ENCODE results near the gene PPP4R1.

- TF ChIP-seq CTCF (IDR thresholded peaks at IDR 0.05) (no peak), TAF1 (IDR thresholded peaks at IDR 0.05; ENCODE audit: borderline replicate concordance, low read depth, low read length) (no peak), REST (IDR thresholded peaks at IDR 0.05; ENCODE audit: low read depth, low read length) (no peak), POLR2AphosphoS5 (IDR thresholded peaks at IDR 0.05; ENCODE audit: low read depth, low read length) (no peak), EP300 (IDR thresholded peaks at IDR 0.05; ENCODE audit: borderline replicate concordance in 1 of 2, low read depth in 1 of 2, low read length in 1 of 2) (no peak), MAX (IDR thresholded peaks at IDR 0.05; ENCODE audit: low read depth) (no peak), NRF1 (IDR thresholded peaks at IDR 0.05; ENCODE audit: low read depth, low read length) (no peak), RCOR1 (IDR thresholded peaks at IDR 0.05; ENCODE audit: low read length) (no peak), CHD2 (IDR thresholded peaks at IDR 0.05; ENCODE audit: low read length, partially characterized antibody) (no peak), USF2 (IDR thresholded peaks at IDR 0.05; ENCODE audit: borderline replicate concordance, low read depth, low read length) (no peak)
These were observed 79.5 kb downstream of the PPP4R1 start for GRCh38 chr18:9534844-9535243.
